ENCODE results near the gene DNAI2.

DNAI2 gene

DNA sequence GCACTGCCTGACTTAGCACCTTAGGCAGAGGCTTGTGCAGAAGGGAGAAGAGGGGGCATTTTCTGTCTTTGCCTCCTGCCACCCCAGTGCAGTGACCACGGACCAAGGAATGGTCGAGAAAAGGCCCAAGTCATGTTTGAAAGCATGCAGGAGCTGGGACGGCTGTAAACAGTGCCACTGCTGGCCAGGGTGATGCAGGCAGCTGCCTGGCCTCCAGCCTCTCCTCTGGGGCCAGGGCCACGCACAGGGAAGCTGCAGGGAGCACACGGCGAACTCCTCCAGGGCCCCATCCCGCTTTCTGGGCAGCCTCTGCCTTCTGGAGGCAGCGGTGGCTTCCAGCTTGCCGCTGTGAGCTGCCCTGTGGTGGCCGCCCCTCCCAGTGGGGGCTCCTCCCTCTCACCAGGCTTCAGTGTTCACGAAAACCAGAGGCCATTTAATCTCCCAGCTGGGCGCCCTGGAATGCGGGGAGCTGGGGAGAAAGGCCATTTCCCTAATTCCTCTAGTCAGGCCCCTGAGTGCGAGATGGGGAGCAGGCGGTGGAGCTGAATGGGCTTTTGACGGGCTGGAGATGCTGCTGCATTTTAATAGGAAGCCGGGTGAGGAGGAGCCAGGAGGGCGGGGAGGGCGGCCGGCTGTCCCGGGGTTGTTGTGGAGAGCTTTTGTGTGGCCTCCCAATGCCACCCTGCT is 28.7 kb upstream of the DNAI2 start:
- TF ChIP-seq, protein P1, sequence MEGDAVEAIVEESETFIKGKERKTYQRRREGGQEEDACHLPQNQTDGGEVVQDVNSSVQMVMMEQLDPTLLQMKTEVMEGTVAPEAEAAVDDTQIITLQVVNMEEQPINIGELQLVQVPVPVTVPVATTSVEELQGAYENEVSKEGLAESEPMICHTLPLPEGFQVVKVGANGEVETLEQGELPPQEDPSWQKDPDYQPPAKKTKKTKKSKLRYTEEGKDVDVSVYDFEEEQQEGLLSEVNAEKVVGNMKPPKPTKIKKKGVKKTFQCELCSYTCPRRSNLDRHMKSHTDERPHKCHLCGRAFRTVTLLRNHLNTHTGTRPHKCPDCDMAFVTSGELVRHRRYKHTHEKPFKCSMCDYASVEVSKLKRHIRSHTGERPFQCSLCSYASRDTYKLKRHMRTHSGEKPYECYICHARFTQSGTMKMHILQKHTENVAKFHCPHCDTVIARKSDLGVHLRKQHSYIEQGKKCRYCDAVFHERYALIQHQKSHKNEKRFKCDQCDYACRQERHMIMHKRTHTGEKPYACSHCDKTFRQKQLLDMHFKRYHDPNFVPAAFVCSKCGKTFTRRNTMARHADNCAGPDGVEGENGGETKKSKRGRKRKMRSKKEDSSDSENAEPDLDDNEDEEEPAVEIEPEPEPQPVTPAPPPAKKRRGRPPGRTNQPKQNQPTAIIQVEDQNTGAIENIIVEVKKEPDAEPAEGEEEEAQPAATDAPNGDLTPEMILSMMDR (IDR thresholded peaks at IDR 0.05; ENCODE audit: borderline replicate concordance, insufficient read depth, low read depth, low read length): no peak
- H3K4me3 ChIP-seq (ENCODE audit: low read depth, low read length): no peak overlapping the region

- H3K4me3 ChIP-seq (ENCODE audit: low read depth, low read length): no peak overlapping the region
- TF ChIP-seq, protein P1 (IDR thresholded peaks at IDR 0.05; ENCODE audit: borderline replicate concordance, insufficient read depth, low read depth, low read length): no peak
Measured at GRCh38 chr17:74245871-74246270, 28.2 kb upstream of the DNAI2 start.

GRCh38 chr17:74249590-74250270 is 24.3 kb upstream of the DNAI2 start:
- TF ChIP-seq, protein P1 (IDR thresholded peaks at IDR 0.05; ENCODE audit: borderline replicate concordance, insufficient read depth, low read depth, low read length): no peak
- no peak overlapping the region for H3K4me3 ChIP-seq (ENCODE audit: low read depth, low read length)

GRCh38 chr17:74250324-74250995 is 23.6 kb upstream of the DNAI2 start:
- H3K4me3 ChIP-seq (ENCODE audit: low read depth, low read length): no peak overlapping the region
- TF ChIP-seq, protein P1 (IDR thresholded peaks at IDR 0.05; ENCODE audit: borderline replicate concordance, insufficient read depth, low read depth, low read length): no peak

DNA sequence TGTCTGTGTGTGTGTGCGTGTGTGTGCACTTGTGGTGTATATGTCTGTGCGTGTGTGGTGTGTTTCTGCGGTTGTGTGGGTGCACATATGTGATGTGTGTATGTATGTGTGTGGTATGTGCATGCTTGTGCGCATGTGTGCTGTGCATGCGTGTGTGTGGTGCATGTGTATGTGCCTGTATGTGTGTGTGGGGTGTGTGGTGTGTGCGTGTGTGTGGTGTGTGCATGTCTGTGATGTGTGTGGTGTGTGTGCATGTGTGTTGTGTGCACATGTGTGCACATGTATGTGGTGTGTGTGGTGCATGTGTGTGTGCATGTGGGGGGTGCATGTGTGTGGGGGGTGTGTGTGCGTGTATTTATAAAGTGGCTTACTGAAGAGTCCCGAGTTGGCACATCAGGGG is 23.0 kb upstream of the DNAI2 start:
- TF ChIP-seq, protein P1 (IDR thresholded peaks at IDR 0.05; ENCODE audit: borderline replicate concordance, insufficient read depth, low read depth, low read length): no peak

DNA sequence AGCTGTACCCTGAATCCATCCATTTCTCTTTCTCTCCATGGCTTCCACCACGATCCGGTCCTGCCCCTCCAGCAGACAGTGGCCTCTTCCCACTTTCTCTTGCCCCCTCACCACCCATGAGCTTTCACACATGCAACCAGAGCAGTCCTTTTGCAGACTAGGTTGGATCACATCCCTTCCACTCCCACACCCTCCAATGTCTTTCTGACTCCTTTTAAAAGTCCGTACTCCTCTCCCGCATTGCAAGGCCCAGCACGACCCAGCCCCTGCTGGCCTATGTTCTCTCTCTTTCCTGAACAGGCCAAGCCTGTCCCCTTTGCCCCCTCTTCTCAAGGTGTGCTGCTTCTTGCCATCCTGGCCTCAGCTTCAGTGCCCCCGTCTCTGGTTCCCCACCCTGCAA is 22.5 kb upstream of the DNAI2 start:
- H3K4me3 ChIP-seq (ENCODE audit: low read depth, low read length): no peak overlapping the region
- TF ChIP-seq, protein P1 (IDR thresholded peaks at IDR 0.05; ENCODE audit: borderline replicate concordance, insufficient read depth, low read depth, low read length): no peak

More for the DNA sequence above, 23.0 kb upstream of the DNAI2 start:
- H3K4me3 ChIP-seq (ENCODE audit: low read depth, low read length): no peak overlapping the region

Data from GM12875 (cell line).